ENCODE results near the gene TUBGCP2.

The TUBGCP2 gene

GRCh38 chr10:133249094-133249780 lies 59.4 kb downstream of the TUBGCP2 start:
- Histone ChIP-seq H3K79me2 (ENCODE audit: insufficient read depth, low read length) (no peaks in the 10 kb centered on the region), H3K27me3 (ENCODE audit: low read length) (no peaks in the 10 kb centered on the region)

GRCh38 chr10:133248334-133248715 lies 60.3 kb downstream of the TUBGCP2 start:
- no peak overlapping the region for H3K4me2 ChIP-seq (ENCODE audit: low read depth, low read length, poor library complexity, severe bottlenecking)
- H3K27me3 ChIP-seq (ENCODE audit: low read length), result no peaks in the 10 kb centered on the region
- H3K27ac ChIP-seq (ENCODE audit: low read depth, low read length), result no peak overlapping the region
- no peak overlapping the region for H3K9ac ChIP-seq (ENCODE audit: low read length)
- H3K9me2 ChIP-seq (replicated peaks; ENCODE audit: insufficient read depth, low read length), result no peaks in the 10 kb centered on the region
- no peaks in the 10 kb centered on the region for H3F3A ChIP-seq (ENCODE audit: insufficient read depth)
- no peaks in the 10 kb centered on the region for H3K9me3 ChIP-seq (ENCODE audit: insufficient read depth, low read length)
- H4K20me1 ChIP-seq (ENCODE audit: low read depth, low read length), result no peaks in the 10 kb centered on the region
- H3K36me3 ChIP-seq (ENCODE audit: low read length), result no peaks in the 10 kb centered on the region
- H3K79me2 ChIP-seq (ENCODE audit: insufficient read depth, low read length), result no peaks in the 10 kb centered on the region
- no peak overlapping the region for H3K4me3 ChIP-seq (ENCODE audit: insufficient read depth, low read length, poor library complexity, severe bottlenecking)
- H2AFZ ChIP-seq (ENCODE audit: low read depth, low read length, severe bottlenecking), result no peak overlapping the region
- no peak for TF ChIP-seq CTCF (IDR thresholded peaks at IDR 0.05; ENCODE audit: insufficient read depth, low read length, poor library complexity, severe bottlenecking)
- TF ChIP-seq EZH2phosphoT487 (conservative IDR thresholded peaks at IDR 0.05; ENCODE audit: low read length), result no peak

More at GRCh38 chr10:133249094-133249780, 59.4 kb downstream of the TUBGCP2 start:
- no peak overlapping the region for H3K27ac ChIP-seq (ENCODE audit: low read depth, low read length)
- no peak overlapping the region for H3K4me2 ChIP-seq (ENCODE audit: low read depth, low read length, poor library complexity, severe bottlenecking)
- H4K20me1 ChIP-seq (ENCODE audit: low read depth, low read length), result no peaks in the 10 kb centered on the region
- no peaks in the 10 kb centered on the region for H3K36me3 ChIP-seq (ENCODE audit: low read length)
- no peak for TF ChIP-seq EZH2phosphoT487 (conservative IDR thresholded peaks at IDR 0.05; ENCODE audit: low read length)
- TF ChIP-seq CTCF (IDR thresholded peaks at IDR 0.05; ENCODE audit: insufficient read depth, low read length, poor library complexity, severe bottlenecking), result no peak
- no peak overlapping the region for H3K9ac ChIP-seq (ENCODE audit: low read length)
- H3K9me3 ChIP-seq (ENCODE audit: insufficient read depth, low read length), result no peaks in the 10 kb centered on the region
- H3F3A ChIP-seq (ENCODE audit: insufficient read depth), result no peaks in the 10 kb centered on the region
- H3K9me2 ChIP-seq (replicated peaks; ENCODE audit: insufficient read depth, low read length), result no peaks in the 10 kb centered on the region
- H2AFZ ChIP-seq (ENCODE audit: low read depth, low read length, severe bottlenecking), result no peak overlapping the region
- no peak overlapping the region for H3K4me3 ChIP-seq (ENCODE audit: insufficient read depth, low read length, poor library complexity, severe bottlenecking)

- Histone ChIP-seq H3K36me3 (ENCODE audit: low read length) (no peaks in the 10 kb centered on the region), H3K9me3 (ENCODE audit: insufficient read depth, low read length) (no peaks in the 10 kb centered on the region), H4K20me1 (ENCODE audit: low read depth, low read length) (no peaks in the 10 kb centered on the region), H3K4me3 (ENCODE audit: insufficient read depth, low read length, poor library complexity, severe bottlenecking) (no peak overlapping the region), H3K9ac (ENCODE audit: low read length) (no peak overlapping the region), H3K4me2 (ENCODE audit: low read depth, low read length, poor library complexity, severe bottlenecking) (no peak overlapping the region), H2AFZ (ENCODE audit: low read depth, low read length, severe bottlenecking) (no peak overlapping the region), H3K79me2 (ENCODE audit: insufficient read depth, low read length) (no peaks in the 10 kb centered on the region), H3K27me3 (ENCODE audit: low read length) (no peaks in the 10 kb centered on the region), H3F3A (ENCODE audit: insufficient read depth) (no peaks in the 10 kb centered on the region), H3K9me2 (replicated peaks; ENCODE audit: insufficient read depth, low read length) (no peaks in the 10 kb centered on the region), H3K27ac (ENCODE audit: low read depth, low read length) (no peak overlapping the region)
- TF ChIP-seq EZH2phosphoT487 (conservative IDR thresholded peaks at IDR 0.05; ENCODE audit: low read length), result no peak
- TF ChIP-seq CTCF (IDR thresholded peaks at IDR 0.05; ENCODE audit: insufficient read depth, low read length, poor library complexity, severe bottlenecking), result no peak
These were observed 60.9 kb downstream of the TUBGCP2 start for GRCh38 chr10:133247681-133248333.

All from SU-DHL-6 (cell line).